Upper lobe of right lung (tissue), 1 donor: ENCODE data around the gene DUXB. TPM values are rescaled to one million over a fixed set of nuclear protein-coding genes. Genes with fewer than 3 reads are reported as not detected.

Experiments
- ATAC-seq: fragments of 200-7000 bp; cut with Tn5 transposase; one replicate; pipeline ENCODE4 v1.9.1; 2020; ENCODE audit warnings: mild to moderate bottlenecking, moderate library complexity
- DNase-seq: peaks from one replicate; pipeline ENCODE4 v3.0.0-alpha.2; 2020
- H3K27ac ChIP-seq: fragments of 200-600 bp; one replicate; pipeline ENCODE4 v1.8.0; 2022
- H3K27me3 ChIP-seq: fragments of 200-600 bp; one replicate; pipeline ENCODE4 v1.8.0; 2022; ENCODE audit warnings: mild to moderate bottlenecking
- H3K36me3 ChIP-seq: fragments of 200-600 bp; one replicate; pipeline ENCODE4 v1.8.0; 2022
- H3K4me1 ChIP-seq: fragments of 200-600 bp; one replicate; pipeline ENCODE4 v1.8.0; 2022
- H3K4me3 ChIP-seq: fragments of 200-600 bp; one replicate; pipeline ENCODE4 v1.8.0; 2022; ENCODE audit warnings: mild to moderate bottlenecking
- H3K9me3 ChIP-seq: fragments of 200-600 bp; one replicate; pipeline ENCODE4 v1.8.0; 2022
- CTCF ChIP-seq: fragments of 200-600 bp; IDR thresholded peaks from one replicate; pipeline ENCODE4 v1.8.0; 2022; ENCODE audit warnings: antibody characterized with exemption
- intact Hi-C: fragments of 100-400 bp; cut with DNase I; formaldehyde crosslinking; loops from one replicate; pipeline ENCODE4 v1.11.0; 2022
- long read RNA-seq: library from polyadenylated mRNA; unstranded; transcript quantifications from one replicate; pipeline ENCODE4 v2.0.0, GENCODE V29; 2021
- total RNA-seq: library from RNA; stranded (reverse); fragmentation: NEBNext Ultra II Directional; extraction: Animal tissue kit (Norgen Biotek cat#: 25700); gene quantifications from one replicate; pipeline ENCODE4 v1.2.1, GENCODE V29; 2021
- donor health status: DM: no; HTN: yes; CAD: no; lungs with severe emphysema.

The DUXB gene
- total RNA-seq, result not detected
- long read RNA-seq, result 0 reads

- intact Hi-C loops, result no loop called here
- TF ChIP-seq CTCF, result no peak
- Histone ChIP-seq H3K4me3 (no peak within 1 kb of the TSS), H3K27ac (no peak within 1 kb of the TSS), H3K4me1 (no peaks in the 10 kb centered on the region), H3K9me3 (no peaks in the 10 kb centered on the region), H3K36me3 (no peaks in the 10 kb centered on the region), H3K27me3 (no peaks in the 10 kb centered on the region)
- ATAC-seq, result no peak
- DNase-seq, result no peak
Observed at GRCh38 chr16:75701361-75701760, at the start of gene DUXB. DUXB (minus strand) TSS chr16:75701461; CDS start chr16:75701418, 43 bp downstream.

GRCh38 chr16:75750528-75750927, 49.3 kb upstream of the DUXB start:
- TF ChIP-seq CTCF, result no peak
- Histone ChIP-seq H3K4me1 (no peaks in the 10 kb centered on the region), H3K9me3 (no peaks in the 10 kb centered on the region), H3K4me3 (no peak overlapping the region), H3K27ac (no peak overlapping the region), H3K27me3 (no peaks in the 10 kb centered on the region), H3K36me3 (no peaks in the 10 kb centered on the region)
- intact Hi-C loops, result no loop called here
- no peak for DNase-seq
- peak; percentile 71 for ATAC-seq

- DNase-seq (no peak), ATAC-seq (no peak)
- no peak for TF ChIP-seq CTCF
- no peak overlapping the region for H3K27ac ChIP-seq
- intact Hi-C loops, result no loop called here
- no peak overlapping the region for H3K4me3 ChIP-seq
- H3K9me3 ChIP-seq, result no peaks in the 10 kb centered on the region
- H3K4me1 ChIP-seq, result no peaks in the 10 kb centered on the region
- H3K36me3 ChIP-seq, result no peaks in the 10 kb centered on the region
- no peaks in the 10 kb centered on the region for H3K27me3 ChIP-seq
Observed at GRCh38 chr16:75746359-75746758, 45.1 kb upstream of the DUXB start.

GRCh38 chr16:75745823-75746222, 44.6 kb upstream of the DUXB start:
- H3K27me3 ChIP-seq, result no peaks in the 10 kb centered on the region
- H3K4me3 ChIP-seq, result no peak overlapping the region
- H3K9me3 ChIP-seq, result no peaks in the 10 kb centered on the region
- H3K4me1 ChIP-seq, result no peaks in the 10 kb centered on the region
- H3K36me3 ChIP-seq, result no peaks in the 10 kb centered on the region
- no peak for TF ChIP-seq CTCF
- ATAC-seq (no peak), DNase-seq (no peak)
- intact Hi-C loops, result no loop called here
- no peak overlapping the region for H3K27ac ChIP-seq

- Histone ChIP-seq H3K36me3 (no peaks in the 10 kb centered on the region), H3K4me3 (no peak overlapping the region), H3K4me1 (no peaks in the 10 kb centered on the region), H3K9me3 (no peaks in the 10 kb centered on the region), H3K27ac (no peak overlapping the region), H3K27me3 (no peaks in the 10 kb centered on the region)
- intact Hi-C loops, result no loop called here
- TF ChIP-seq CTCF, result no peak
- ATAC-seq (no peak), DNase-seq (no peak)
Observed at GRCh38 chr16:75745242-75745641, 44.0 kb upstream of the DUXB start.

- H3K4me3 ChIP-seq, result no peak overlapping the region
- intact Hi-C loops, result no loop called here
- H3K27me3 ChIP-seq, result no peaks in the 10 kb centered on the region
- ATAC-seq (no peak), DNase-seq (no peak)
- no peaks in the 10 kb centered on the region for H3K36me3 ChIP-seq
- H3K4me1 ChIP-seq, result no peaks in the 10 kb centered on the region
- TF ChIP-seq CTCF, result no peak
- H3K27ac ChIP-seq, result no peak overlapping the region
- H3K9me3 ChIP-seq, result no peaks in the 10 kb centered on the region
Observed at GRCh38 chr16:75742424-75743047, 41.3 kb upstream of the DUXB start.
